Uterus (tissue), 4 donors: ENCODE data around the gene FNIP1. TPM values are rescaled to one million over a fixed set of nuclear protein-coding genes. Genes with fewer than 3 reads are reported as not detected.

Experiments used
- DNase-seq, 2 donors: peaks; one replicate each; pipeline ENCODE4 v3.0.0-alpha.2; 2019 to 2020
- H3K27ac ChIP-seq, 2 donors: fragments of 200-600 bp; sonication (generic); 1 replicate in 1 of 2; 2 replicates in 1 of 2; pipeline ENCODE4 v1.5.1; 2016 to 2018
- H3K27me3 ChIP-seq, 2 donors: fragments of 200-600 bp; sonication (generic); one replicate each; pipeline ENCODE4 v1.5.1; 2018 to 2019; ENCODE audit warnings: control low read depth in 1 of 2
- H3K36me3 ChIP-seq, 2 donors: fragments of 200-600 bp; sonication (generic); one replicate each; pipeline ENCODE4 v1.5.1; 2019; ENCODE audit warnings: control low read depth in 1 of 2
- H3K4me1 ChIP-seq, 2 donors: fragments of 200-600 bp; sonication (generic); one replicate each; pipeline ENCODE4 v1.5.1; 2018 to 2019; ENCODE audit warnings: control low read depth in 1 of 2
- H3K4me3 ChIP-seq, 2 donors: fragments of 200-600 bp; sonication (generic); 1 replicate in 1 of 2; 2 replicates in 1 of 2; pipeline ENCODE4 v1.5.1; 2018 to 2019; ENCODE audit warnings: mild to moderate bottlenecking in 1 of 2
- H3K9me3 ChIP-seq, 2 donors: fragments of 200-600 bp; sonication (generic); one replicate each; pipeline ENCODE4 v1.5.1; 2019; ENCODE audit warnings: control low read depth in 1 of 2
- POLR2A ChIP-seq, 2 donors: fragments of 450-650 bp; IDR thresholded peaks; one replicate each; pipeline ENCODE4 v1.6.1; 2016; ENCODE audit warnings: antibody characterized with exemption in 2 of 2, mild to moderate bottlenecking in 1 of 2, moderate library complexity in 1 of 2
- intact Hi-C: fragments of 100-400 bp; cut with DNase I; formaldehyde crosslinking; loops from one replicate; pipeline ENCODE4 v1.15.1; 2023; ENCODE audit warnings: low total_unique reads
- total RNA-seq, 4 donors: library from RNA; depleted of rRNA in 3 of 4; stranded (reverse); fragments of >200 nt in 3 of 4; gene quantifications; one replicate each; pipeline versions ENCODE4 v1.1.0 to v1.2.4, GENCODE V29; 2014 to 2023
- TF ChIP-seq, protein P1 (sequence below), 4 experiments: fragments of 200-600 bp in 2 of 4; fragments of 450-650 bp in 2 of 4; sonication (generic) in 2 of 4; IDR thresholded peaks; one replicate each; pipeline ENCODE4 v1.5.1; 2016 to 2019; ENCODE audit warnings: antibody characterized with exemption in 4 of 4, mild to moderate bottlenecking in 2 of 4, moderate library complexity in 1 of 4
- donor health status: DM: yes; HTN: yes; CAD: no.

FNIP1 gene
- total RNA-seq, 4 donors from 2014 or later: 32.4 to 89.6 (median 61.0) TPM

DNA sequence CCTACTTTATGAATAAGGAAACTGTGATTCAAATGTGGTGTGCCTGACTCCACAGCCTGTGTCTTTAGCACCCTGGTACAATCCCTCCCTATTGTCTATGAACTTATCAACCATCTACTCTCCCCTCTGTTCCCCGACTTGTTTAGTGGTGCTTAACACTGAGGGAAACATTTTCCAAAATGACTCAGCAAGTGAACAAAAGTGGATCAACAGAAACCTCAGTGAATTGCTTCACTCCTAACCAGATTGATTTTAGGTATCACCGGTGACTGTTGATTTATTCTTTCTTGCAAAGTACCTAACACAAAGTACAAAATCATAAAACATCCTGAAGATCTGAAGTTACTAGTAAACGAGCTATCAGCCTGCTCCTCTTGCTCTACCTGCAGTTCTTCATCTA is 119.7 kb downstream of the FNIP1 start:
- Histone ChIP-seq H3K9me3 (no peaks in the 10 kb centered on the region), H3K27ac (peak overlapping the region; percentile 32 to 38), H3K36me3 (no peaks in the 10 kb centered on the region), H3K4me3 (no peak overlapping the region), H3K27me3 (no peaks in the 10 kb centered on the region), H3K4me1 (peaks cover 8 to 10% of the 10 kb centered on the region in 2 donors)
- intact Hi-C loops: no loop called here
- TF ChIP-seq, protein P1, sequence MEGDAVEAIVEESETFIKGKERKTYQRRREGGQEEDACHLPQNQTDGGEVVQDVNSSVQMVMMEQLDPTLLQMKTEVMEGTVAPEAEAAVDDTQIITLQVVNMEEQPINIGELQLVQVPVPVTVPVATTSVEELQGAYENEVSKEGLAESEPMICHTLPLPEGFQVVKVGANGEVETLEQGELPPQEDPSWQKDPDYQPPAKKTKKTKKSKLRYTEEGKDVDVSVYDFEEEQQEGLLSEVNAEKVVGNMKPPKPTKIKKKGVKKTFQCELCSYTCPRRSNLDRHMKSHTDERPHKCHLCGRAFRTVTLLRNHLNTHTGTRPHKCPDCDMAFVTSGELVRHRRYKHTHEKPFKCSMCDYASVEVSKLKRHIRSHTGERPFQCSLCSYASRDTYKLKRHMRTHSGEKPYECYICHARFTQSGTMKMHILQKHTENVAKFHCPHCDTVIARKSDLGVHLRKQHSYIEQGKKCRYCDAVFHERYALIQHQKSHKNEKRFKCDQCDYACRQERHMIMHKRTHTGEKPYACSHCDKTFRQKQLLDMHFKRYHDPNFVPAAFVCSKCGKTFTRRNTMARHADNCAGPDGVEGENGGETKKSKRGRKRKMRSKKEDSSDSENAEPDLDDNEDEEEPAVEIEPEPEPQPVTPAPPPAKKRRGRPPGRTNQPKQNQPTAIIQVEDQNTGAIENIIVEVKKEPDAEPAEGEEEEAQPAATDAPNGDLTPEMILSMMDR (IDR thresholded peaks at IDR 0.05): no peak
- no peak for TF ChIP-seq POLR2A (IDR thresholded peaks at IDR 0.05)
- DNase-seq: no peak

DNA sequence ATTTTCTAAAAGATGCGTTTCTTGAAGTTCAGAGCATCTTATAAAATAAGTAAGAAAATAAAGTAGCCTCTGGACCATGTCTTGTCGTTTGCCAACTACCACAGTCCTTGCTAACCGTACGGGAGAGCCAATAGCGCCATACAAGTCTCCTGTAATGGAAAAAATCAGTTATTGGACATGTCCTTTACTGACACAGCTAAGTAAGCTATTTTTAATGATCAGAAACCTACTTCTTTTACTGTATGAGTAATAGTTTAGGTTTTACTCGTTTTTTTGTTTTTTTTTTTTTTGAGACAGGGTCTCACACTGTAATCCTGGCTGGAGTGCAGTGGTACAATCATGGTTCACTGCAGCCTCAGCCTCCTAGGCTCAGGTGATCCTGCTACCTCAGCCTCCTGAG is 124.0 kb downstream of the FNIP1 start:
- Histone ChIP-seq H3K4me1 (peaks cover 15 to 20% of the 10 kb centered on the region in 2 donors), H3K27me3 (no peaks in the 10 kb centered on the region), H3K4me3 (no peak overlapping the region), H3K27ac (peak overlapping the region; percentile 77 to 90), H3K9me3 (no peaks in the 10 kb centered on the region), H3K36me3 (no peaks in the 10 kb centered on the region)
- DNase-seq: no peak
- TF ChIP-seq POLR2A (IDR thresholded peaks at IDR 0.05): no peak
- intact Hi-C loops: no loop called here

DNA sequence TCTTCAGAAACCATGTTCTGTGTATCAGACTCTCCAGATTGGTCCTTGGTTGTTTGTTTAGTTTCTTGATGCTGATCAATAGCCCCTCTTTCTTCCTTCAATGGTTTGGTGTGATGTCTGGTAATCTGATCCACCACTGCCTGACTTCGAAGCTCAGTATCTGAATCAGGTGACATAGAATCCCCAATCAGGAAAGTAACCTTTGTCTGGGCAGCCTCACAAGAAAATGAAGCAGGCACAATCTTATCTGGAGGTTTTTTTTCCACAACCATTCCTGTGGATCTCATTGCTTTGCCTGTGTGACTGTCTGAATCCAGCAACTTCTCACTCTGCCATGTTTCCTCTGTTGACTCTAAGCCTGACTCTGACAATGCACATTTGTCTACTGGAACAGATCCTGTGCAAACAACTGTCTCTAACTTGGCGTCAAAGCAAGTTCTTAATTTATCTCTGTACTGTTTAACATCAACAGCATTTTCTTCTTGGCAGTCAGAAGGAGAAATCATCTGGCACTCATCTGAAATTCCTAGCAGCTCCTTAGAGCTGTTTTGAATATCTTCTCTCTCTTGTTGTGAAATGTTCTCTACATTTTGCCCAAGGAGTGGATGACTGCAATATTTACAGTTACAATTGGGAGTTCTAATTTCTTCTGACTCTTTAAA is 124.7 kb downstream of the FNIP1 start:
- no peaks in the 10 kb centered on the region for H3K27me3 ChIP-seq
- intact Hi-C loops: no loop called here
- DNase-seq: peak in 1 of 2 donors; percentile 60
- TF ChIP-seq, protein P1 (IDR thresholded peaks at IDR 0.05): no peak
- TF ChIP-seq POLR2A (IDR thresholded peaks at IDR 0.05): no peak
- peaks cover 15 to 20% of the 10 kb centered on the region in 2 donors for H3K4me1 ChIP-seq
- no peaks in the 10 kb centered on the region for H3K9me3 ChIP-seq
- H3K36me3 ChIP-seq: no peaks in the 10 kb centered on the region
- peak overlapping the region; percentile 77 to 90 for H3K27ac ChIP-seq
- H3K4me3 ChIP-seq: no peak overlapping the region

DNA sequence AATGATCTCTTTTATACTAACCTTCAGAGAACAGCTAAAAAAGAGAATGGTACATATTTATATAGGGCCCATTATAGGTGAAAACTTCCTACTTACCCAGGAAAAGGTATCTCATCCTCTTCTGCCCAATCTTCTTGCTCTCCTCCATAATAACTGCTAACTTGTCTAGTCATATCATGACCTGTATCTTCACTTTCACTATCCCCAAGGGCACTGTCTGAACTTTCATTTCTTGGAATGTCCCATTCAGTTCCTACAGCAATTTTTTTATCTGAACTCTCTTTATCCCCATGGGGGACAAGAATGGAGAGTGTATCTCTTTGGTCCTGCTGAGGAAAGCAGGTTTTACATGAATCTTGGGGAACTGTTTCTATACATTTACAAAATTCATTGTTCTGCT is 125.4 kb downstream of the FNIP1 start:
- peak overlapping the region; percentile 77 to 90 for H3K27ac ChIP-seq
- no peaks in the 10 kb centered on the region for H3K9me3 ChIP-seq
- no peaks in the 10 kb centered on the region for H3K36me3 ChIP-seq
- no peak overlapping the region for H3K4me3 ChIP-seq
- intact Hi-C loops: no loop called here
- DNase-seq: no peak
- TF ChIP-seq, protein P1 (IDR thresholded peaks at IDR 0.05): no peak
- no peak for TF ChIP-seq POLR2A (IDR thresholded peaks at IDR 0.05)
- no peaks in the 10 kb centered on the region for H3K27me3 ChIP-seq
- H3K4me1 ChIP-seq: peaks cover 15 to 20% of the 10 kb centered on the region in 2 donors

DNA sequence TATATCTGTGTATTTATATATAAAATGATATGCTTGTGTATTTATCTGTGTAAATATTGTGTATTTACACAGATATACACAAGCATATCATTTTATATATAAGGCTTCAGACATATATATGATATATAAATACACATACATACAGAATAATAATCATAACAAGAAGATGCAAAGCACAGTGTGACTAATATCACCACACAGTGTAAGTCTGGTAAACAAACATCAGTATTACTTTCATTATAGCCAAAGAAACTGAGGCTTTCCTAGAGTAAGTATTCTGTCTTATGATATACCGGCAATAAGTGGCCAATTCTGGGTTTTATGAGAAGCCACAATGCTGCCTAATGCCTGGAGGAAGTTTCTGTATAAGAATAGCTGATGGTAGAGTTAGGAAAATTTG is 131.9 kb downstream of the FNIP1 start:
- Histone ChIP-seq H3K27ac (no peak overlapping the region), H3K4me1 (no peaks in the 10 kb centered on the region), H3K27me3 (no peaks in the 10 kb centered on the region), H3K9me3 (peaks cover 0 to 6% of the 10 kb centered on the region in 2 donors), H3K36me3 (no peaks in the 10 kb centered on the region), H3K4me3 (no peak overlapping the region)
- no peak for TF ChIP-seq POLR2A (IDR thresholded peaks at IDR 0.05)
- TF ChIP-seq, protein P1 (IDR thresholded peaks at IDR 0.05): no peak
- DNase-seq: no peak
- intact Hi-C loops: no loop called here
